NCI-H2107 (cell line): ENCODE measurements around the gene ITIH6.
A peak's percentile ranks its signal among the peaks of the same experiment; 100 is the strongest.
"Not testable (repeated sequence)": the region's sequence is repeated elsewhere in the genome, so short reads cannot be mapped to it uniquely, and the experiment has no call there.

ENCODE experiments used
- DNase-seq: peaks from one replicate; lab custom pipeline; 2025; lab: John Stamatoyannopoulos, UW

ITIH6 gene

GRCh38 chrX:54808109-54808604 is 10.1 kb upstream of the ITIH6 start:
- peak; percentile 20 for DNase-seq

- no peak for DNase-seq
Observed at GRCh38 chrX:54807524-54808108, 9.6 kb upstream of the ITIH6 start, which contains the start of gene MAGED2. Gene MAGED2 (plus strand): TSS chrX:54807745. CDS start chrX:54809332, 1,587 bp downstream.

- no peak for DNase-seq
Observed at GRCh38 chrX:54799046-54799445, 991 bp upstream of the ITIH6 start.

- no peak for DNase-seq
Observed at GRCh38 chrX:54794795-54795194, 3.3 kb downstream of the ITIH6 start.

- DNase-seq: no peak
Observed at GRCh38 chrX:54794028-54794427, 4.0 kb downstream of the ITIH6 start.

GRCh38 chrX:54789405-54789804 is 8.7 kb downstream of the ITIH6 start:
- DNase-seq: not testable (repeated sequence)

GRCh38 chrX:54788446-54788845 is 9.6 kb downstream of the ITIH6 start:
- DNase-seq: no peak

- DNase-seq: no peak
Observed at GRCh38 chrX:54786967-54787366, 11.1 kb downstream of the ITIH6 start.

- no peak for DNase-seq
Observed at GRCh38 chrX:54785901-54786300, 12.2 kb downstream of the ITIH6 start.

GRCh38 chrX:54776987-54777672 is 20.9 kb downstream of the ITIH6 start:
- DNase-seq: no peak

GRCh38 chrX:54776061-54776460 is 22.0 kb downstream of the ITIH6 start:
- no peak for DNase-seq

- DNase-seq: peak; percentile 20
Observed at GRCh38 chrX:54774391-54775094, 23.5 kb downstream of the ITIH6 start.

- DNase-seq: no peak
Observed at GRCh38 chrX:54758114-54759055, 39.7 kb downstream of the ITIH6 start.

GRCh38 chrX:54754854-54755253 is 43.2 kb downstream of the ITIH6 start:
- no peak for DNase-seq

- no peak for DNase-seq
Observed at GRCh38 chrX:54748626-54749025, 49.4 kb downstream of the ITIH6 start.

GRCh38 chrX:54747733-54748393 is 50.2 kb downstream of the ITIH6 start:
- DNase-seq: no peak

- DNase-seq: no peak
Observed at GRCh38 chrX:54746928-54747327, 51.1 kb downstream of the ITIH6 start.

- no peak for DNase-seq
Observed at GRCh38 chrX:54745676-54746075, 52.4 kb downstream of the ITIH6 start.

- DNase-seq: not testable (repeated sequence)
Observed at GRCh38 chrX:54738567-54738966, 59.5 kb downstream of the ITIH6 start.

GRCh38 chrX:54736298-54736942 is 61.6 kb downstream of the ITIH6 start:
- not testable (repeated sequence) for DNase-seq

- no peak for DNase-seq
Observed at GRCh38 chrX:54721424-54721823, 76.6 kb downstream of the ITIH6 start.
